Skin of body (tissue), 2 donors: Measurements from ENCODE around the gene GSDME. TPM values are rescaled to one million over a fixed set of nuclear protein-coding genes. Genes with fewer than 3 reads are reported as not detected.
"Not testable (repeated sequence)": the region's sequence is repeated elsewhere in the genome, so short reads cannot be mapped to it uniquely, and the experiment has no call there.

Source experiments
- DNase-seq: peaks from one replicate; lab custom pipeline; 2025; lab: John Stamatoyannopoulos, UW
- total RNA-seq: library from RNA; depleted of rRNA; stranded (reverse); fragments of >200 nt; gene quantifications from one replicate; pipeline ENCODE4 v1.2.3, GENCODE V29; 2014

GSDME gene
- total RNA-seq, 1 donor from 2014 or later = 6.9 TPM

DNA sequence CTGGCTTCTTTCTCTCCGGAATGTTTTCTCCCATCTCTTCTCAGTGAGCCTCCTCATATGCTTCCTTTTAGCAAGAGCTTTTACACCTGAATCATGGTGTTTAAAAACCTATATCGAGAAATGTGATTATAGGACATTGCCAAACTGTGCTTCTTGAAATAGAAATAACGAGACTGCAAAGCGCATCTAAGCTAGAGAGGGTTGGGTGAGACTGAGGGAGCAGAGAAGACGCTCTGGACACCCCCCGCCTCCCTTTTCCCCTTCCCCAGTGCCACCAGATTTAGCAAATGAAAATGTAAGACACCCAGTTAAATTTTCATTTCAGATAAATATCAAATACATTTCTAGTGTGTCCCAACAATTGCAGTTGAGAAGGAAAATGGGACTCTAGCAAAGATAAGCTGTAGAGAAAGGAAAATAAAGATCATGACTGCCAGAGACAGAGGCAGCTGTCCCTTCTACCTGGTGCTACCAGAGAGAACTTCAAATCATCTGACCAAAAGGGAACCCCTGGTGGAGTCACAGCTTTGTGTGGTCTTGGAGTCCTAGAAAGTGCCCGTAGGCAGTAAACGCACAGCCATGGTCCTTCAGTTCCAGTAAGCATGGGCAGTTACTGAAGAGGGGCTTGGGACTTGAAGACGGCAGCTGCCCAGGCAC lies 14.6 kb downstream of the GSDME start:
- DNase-seq = no peak

DNA sequence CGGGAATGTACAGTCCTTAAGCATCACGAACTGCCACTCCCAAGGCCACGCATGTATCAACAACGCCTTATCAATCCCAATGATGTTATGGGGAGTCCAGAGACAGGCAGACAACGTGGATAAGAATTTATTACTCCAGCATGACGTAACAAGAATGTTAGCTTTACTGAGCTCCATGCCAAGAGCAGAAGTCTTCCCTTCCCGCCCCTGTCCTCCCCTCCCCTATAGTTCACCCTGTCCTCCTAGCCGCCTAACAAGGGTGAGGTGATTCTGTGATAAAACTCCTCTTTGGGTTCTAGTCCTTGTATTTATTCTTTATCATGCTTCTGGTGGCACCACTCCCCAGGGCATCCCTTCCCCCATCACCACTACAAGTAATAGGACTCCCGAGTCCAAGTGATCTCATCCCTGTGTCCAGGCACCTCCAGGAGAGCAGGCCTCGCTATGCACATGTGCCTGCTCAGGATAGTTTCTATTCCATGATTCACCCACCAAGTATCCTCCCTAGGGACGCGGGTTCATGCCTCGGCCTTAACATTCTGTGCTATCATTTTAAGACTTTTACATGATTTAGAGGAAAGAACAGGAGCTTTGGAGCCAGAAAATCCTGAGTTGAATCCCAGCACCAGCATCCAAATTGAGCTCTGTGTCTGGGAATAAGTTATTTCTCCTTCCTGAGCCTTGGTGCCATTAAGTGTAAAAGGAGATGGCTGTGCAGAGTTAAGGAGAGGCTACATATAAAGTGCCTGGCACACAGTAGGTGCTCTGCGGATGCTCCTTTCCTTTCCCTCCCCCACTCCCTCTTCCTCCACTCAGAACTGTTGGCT lies 15.4 kb downstream of the GSDME start:
- DNase-seq = no peak

DNA sequence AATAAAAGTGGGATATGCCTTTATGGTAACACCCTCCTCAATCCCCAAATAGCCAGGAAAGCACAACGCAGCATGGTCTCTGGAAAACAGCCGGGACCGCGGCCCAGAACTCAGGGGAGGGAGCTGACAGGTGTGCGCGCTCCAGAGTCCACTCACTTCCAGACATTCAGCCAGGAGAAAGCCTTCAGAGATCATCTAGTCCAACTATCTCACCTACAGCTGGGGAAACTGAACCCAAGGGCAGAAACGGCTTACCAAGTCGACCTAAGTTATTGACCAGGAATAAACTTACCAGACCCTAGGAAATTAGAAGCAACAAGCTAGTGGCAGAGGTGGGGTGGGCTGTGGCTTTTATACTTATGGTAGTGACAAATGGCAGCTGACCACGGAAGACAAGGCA lies 16.4 kb downstream of the GSDME start:
- no peak for DNase-seq

DNA sequence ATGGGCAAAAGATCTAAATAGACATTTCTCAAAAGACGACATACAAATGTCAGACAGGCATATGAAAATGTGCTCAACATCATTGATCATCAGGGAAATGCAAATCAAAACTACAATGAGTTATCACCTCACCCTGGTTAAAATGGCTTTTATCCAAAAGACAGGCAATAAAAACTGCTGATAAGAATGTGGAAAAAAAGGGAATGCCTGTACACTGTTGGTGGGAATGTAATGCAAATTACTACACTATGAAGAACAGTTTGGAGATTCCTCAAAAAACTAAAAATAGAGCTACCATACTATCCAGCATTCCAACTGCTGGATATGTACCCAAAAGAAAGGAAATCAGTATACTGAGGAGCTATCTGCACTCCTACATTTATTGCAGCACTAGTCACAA lies 18.0 kb downstream of the GSDME start:
- DNase-seq = no peak

DNA sequence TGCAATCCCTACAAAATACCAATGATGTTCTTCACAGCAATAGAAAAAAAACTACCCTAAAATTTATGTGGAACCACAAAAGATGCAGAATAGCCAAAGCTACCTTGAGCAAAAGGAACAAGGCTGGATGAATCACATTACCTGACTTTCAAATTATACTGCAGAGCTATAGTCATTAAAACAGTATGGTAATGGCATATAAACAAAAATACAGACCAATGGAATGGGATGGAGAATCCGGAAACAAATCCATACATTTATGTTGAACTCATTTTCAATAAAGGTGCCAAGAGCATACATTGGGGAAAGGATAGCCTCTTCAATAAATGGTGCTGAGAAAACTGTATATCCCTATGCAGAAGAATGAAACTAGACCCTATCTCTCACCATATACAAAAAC lies 18.7 kb downstream of the GSDME start:
- DNase-seq = no peak

DNA sequence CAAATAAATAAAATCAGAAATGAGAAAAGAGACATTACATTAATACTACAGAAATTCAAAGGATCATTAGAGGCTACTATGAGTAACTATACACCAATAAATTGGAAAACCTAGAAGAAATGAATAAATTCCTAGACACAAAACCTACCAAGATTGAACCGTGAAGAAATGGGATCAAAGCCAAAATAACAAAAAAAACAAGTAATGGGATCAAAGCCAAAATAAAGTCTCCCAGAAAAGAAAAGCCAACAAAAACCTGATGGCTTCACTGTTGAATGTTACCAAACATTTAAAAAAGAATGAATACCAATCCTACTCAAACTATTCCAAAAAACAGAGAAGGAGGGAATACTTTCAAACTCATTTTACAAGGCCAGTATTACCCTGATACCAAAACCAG lies 20.0 kb downstream of the GSDME start:
- DNase-seq = no peak

DNA sequence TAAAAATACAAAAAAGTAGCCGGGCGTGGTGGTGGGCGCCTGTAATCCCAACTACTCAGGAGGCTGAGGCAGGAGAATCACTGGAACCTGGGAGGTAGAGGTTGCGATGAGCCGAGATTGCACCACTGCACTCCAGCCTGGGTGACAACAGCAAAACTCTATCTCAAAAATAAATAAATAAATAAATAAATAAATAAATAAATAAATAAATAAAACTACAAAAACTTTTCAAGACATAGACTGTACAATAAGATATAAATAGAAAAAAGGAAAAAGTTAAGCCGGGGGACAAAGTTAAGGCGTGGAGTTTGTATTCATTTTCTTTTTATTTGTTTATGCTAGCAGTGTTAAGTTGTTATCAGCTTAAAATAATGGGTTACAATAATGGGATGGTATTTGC lies 21.7 kb downstream of the GSDME start:
- DNase-seq = not testable (repeated sequence)

DNA sequence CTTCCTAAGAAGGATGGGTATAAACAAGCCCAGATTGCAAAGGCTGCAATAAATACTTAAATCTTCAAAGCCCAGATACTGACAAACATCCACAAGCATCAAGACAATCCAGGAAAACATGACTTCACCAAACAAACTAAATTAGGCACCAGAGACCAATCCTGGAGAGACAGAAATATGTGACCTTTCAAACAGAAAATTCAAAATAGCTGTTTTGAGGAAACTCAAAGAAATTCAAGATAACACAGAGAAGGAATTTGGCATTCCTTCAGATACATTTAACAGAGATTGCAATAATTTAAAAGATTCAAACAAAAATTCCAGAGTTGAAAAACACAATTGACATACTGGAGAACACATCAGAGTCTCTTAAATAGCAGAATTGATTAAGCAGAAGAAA lies 23.0 kb downstream of the GSDME start:
- DNase-seq = no peak

DNA sequence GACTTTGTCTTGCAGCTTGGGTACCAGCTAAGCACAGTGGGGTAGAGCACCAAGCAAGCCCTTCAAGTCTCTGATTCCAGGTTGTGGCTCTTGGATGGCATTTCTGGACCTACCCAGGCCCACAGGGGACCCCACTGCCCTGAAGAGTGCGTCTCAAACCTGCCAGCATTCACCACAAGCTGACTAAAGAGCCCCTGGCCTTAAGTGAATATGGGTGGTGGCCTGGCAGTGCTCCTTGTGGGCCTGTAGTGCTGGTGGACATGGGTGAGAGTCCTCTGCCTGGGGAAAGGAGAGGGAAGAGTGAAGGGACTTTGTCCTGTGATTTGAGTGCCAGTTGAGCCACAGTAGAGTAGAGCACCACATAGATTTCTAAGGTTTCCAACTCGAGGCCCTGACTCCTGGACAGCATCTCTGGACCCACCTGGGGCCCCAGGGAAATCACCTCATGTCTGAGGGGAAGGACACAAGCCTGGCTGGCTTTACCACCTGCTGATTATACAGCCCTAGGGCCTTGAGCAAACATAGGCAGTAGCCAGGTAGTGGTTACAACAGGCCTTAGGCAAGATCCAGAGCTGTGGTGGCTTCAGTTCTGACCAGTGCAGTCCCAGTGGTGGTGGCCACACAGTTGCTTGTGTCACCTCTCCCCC lies 23.7 kb downstream of the GSDME start:
- no peak for DNase-seq

DNA sequence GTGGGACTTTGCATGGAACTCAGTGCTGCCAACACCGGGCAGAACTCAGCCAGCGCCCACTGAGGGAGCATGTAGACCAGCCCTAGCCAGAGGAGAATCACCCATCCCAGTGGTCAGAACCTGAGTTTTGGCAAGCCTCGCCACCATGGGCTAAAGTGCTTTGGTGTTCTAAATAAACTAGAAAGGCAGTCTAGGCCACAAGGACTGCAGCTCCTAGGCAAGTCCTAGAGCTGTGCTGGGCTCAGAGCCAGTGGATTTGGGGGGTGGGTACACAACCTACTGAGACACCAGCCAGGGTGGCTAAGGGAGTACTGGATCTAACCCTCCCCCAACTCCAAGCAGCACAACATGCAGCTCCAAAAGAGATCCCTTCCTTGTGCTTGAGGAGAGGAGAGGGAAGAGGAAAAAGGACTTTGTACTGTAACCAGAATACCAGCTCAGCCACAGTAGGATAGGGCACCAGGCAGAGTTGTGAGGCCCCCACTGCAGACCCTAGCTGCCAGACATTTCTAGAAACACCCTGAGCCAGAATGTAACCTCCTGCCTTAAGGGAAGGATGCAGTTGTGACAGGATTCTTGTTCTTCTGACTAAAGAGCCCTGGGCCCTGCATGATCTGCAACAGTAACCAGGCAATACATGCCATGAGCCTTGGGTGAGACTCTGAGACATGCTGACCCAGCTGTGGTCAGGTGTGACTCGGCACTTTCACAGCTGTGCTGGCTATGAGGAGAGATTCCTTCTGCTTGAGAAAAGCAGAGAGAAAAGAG lies 24.4 kb downstream of the GSDME start:
- DNase-seq = no peak

DNA sequence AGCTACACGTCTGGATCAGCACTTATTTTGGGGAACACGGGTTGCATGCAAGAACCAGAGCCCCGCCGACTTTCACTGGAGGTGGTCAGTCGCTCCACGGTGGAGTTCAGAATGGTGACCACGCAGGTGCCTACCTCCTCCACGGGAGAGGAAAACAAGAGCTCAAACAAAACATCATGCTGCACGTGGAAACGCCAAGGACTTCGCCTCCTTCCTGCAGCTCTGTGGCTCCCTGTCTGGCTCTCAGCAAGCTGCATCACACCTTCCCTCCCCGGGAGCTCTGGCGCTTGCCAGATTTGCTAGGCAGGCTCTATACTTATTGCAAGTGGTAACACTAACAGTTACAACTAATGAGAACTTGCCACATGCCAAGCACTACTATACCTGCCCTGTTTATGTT lies 26.0 kb downstream of the GSDME start:
- no peak for DNase-seq

DNA sequence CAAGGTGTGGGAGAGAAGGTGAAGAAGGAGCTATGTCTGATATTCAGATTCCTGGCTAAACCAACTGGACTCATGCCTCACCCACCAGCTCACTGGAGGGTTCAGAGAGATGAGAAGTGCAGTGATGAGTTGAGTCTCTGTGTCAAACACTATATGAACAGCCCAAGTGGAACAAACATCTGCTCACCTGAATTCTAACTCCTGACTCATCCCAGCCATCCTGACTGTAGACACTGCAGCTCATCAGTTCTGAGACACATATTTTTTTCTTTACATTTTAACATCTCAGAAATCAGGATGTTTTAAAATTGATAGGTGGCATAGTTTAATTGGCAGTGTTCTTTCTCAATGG lies 27.3 kb downstream of the GSDME start:
- DNase-seq = no peak

DNA sequence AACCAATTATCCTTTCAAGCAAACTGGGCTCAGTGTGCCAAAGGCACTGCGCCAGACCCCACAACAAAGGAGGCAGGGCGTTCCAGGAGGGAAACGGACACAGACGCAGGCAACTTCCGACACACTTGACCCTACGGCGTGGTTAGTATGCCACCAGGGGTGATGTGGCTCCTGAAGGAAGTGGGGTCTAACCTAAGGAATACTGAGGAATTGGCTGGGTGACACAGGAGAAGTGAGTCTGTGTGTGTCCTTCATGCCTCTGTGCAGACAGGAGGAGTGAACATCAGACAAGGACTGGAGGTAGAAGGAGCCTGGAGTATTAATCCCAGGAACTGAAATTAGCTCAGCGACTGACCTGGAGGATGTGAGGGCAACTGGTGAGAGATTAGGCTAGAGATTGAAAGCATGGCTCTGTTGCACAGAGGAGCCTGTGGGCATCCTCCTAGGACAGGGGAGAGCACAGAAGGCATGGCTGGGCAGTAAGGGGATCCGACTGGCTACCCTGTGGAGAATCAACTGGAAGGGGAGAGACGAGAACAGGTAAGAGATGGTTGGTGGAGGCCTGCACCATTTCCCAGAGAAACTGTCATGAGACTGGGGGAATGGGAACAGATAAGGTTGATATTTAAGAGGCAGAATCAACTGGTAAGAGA lies 27.8 kb downstream of the GSDME start:
- no peak for DNase-seq

DNA sequence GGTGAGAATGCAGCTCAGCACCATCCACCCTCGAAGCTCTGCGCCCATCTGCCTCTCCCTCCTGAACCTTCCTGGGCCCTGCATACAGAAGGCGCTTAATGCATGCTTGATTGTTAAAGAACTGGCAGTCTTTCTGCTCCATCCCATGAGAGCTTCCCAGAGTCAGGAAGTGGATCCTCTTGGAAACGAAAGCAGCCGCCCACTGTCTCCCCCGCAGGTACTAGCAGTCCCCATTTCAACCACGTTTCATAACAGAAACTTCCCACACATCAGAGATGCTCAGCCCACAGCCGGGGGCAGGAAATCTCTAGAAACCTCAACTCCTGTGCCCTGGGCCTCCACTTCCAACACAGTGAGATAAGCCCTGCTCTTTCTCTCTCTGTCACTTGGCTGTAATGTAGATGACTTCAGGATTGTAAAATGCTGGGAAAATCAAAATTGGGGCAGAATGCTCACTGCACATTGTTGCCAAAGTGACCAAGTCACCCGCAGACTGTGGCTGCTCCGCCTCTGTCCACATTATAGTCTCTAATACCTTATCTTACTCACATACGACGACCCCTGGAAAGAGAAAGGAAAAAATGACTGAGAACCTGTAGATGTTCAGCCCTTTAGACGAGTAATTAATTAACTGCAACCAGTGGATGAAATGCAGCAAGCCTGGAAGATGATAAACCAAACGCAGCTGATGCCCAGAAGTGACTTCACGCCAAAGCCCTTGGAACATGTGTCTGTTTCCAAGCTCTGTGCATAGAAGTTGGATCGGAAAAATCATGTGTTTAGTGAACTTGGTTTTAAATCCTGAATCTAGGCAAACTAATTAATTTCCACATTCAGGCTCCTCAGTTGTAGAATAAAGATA lies 28.5 kb downstream of the GSDME start:
- no peak for DNase-seq

DNA sequence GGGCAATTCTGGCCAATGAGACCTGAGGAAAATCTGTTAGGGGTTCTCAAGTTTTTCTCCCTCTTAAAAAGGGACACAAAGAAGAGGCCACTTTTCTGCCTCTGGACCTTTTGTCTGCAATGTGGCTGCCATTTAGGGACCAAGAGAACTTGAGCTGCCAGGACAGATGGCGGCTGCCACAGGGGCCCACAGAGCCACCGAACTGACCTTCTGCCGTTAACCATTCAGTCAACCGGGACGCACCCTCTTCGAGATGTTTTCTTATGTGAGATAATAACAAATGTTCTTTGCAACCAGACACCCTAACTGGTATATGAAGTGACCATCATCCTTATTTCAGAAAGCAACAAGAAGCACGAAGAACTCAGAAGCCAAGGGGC lies 29.2 kb downstream of the GSDME start:
- DNase-seq = no peak

DNA sequence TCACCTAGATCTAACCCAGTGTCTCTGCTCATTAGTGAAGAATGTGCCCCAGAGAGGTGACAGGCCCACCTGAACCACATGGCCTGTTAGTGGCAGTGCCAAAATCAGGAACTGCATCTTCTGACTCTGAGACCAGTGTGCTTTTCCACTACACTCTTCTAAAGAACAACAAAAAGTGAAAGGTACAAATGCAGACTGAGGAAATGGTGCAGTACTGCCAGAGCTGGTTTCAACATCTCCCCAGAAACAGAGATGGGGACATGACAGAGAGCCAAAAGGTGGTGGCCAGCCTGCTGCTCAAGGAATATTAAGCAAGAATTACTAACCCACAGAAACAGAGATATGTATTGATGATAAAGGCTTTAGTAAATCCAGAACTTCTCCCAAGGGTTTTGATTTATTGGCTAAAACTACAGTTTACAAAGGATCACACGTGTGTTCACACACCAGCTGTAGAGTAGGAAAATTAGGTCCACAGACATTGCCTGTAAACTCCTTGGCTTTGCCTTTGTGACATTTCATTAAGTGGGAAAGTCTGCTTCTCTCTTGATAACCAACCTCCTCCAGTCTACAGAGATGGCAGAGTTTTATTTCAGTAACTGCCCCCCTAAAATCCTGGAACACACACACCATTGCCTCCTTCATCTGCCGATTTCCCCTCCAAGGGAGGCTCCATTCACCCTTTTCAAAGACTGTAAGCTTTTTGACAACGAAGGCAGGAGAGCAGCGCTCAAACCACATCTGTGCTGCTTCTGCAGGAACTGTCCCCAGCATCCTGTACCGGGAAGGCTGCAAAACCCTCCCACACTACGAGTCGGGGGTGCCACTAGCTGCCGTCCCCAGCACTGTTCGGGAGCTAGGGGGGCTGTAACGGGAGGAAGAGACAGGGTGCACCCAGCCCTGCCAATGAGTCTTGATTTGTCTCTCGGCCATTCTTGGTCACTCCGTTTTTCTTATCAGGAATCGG lies 29.8 kb downstream of the GSDME start:
- DNase-seq = no peak

DNA sequence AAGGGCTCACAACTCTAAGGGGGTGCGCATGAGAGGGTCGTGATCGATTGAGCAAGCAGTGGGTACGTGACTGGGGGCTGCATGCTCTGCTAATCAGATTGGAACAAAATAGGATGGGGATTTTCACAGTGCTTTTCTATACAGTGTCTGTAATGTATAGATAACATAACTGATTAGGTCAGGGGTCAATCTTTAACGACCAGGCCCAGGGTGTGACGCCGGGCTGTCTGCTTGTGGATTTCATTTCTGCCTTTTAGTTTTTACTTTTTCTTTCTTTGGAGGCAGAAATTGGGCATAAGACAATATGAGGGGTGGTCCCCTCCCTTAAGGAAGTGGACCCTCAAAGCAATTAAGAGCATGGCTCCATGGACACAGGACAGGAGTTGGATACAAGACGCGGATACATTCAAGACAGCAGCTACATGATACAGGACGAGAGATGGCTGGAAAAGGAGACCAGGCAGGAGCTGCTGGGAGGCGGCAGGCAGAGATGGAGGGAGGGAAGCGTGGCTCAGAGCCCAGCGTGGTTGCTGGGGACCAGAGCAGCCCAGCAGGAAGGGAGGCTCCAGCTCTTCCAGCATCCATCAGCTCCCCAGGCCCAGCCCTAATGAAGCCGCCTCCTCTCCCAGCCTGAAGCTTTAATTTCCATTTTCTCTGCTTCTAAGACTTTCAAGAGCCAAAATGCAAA lies 31.6 kb downstream of the GSDME start:
- no peak for DNase-seq

DNA sequence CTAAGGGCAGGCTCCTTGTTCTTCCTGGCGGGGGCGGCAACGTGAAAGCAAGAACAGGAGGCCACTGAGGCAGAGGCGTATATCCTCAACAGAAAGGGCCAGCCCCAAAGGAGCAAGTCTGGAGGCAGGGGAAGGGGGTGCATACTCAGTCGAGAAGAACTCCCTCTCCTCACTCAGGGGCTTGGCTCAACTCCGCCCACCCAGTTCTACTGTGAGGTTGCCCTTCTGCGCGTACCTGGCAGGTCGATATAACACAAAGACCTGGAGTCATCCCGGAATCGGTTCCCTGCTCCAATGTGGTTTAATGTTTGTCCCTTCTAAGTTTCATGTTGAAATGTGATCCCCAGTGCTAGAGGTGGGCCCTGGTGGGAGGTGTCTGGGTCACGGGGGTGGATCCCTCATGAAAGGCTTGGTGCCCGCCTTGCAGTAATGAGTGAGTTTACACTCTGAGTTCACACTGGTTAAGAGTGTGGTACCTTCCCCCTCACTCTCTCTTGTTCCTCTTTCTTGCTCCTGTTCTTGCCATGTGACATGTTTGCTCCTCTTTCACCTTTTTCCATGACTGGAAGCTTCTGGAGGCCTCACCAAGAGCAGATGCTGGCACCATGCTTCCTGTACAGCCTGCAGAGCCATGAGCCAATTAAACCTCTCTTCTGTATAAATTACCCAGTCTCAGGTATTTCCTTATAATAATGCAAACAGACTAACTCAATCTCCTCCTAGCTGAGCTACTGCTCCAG lies 32.6 kb downstream of the GSDME start:
- no peak for DNase-seq
